Measurements from ENCODE around the gene OCA2.

OCA2 gene

GRCh38 chr15:28103831-28104230, 4.7 kb upstream of the OCA2 start:
- DNase-seq, result no peak

GRCh38 chr15:28101983-28102441, 2.9 kb upstream of the OCA2 start:
- no peak for DNase-seq

DNA sequence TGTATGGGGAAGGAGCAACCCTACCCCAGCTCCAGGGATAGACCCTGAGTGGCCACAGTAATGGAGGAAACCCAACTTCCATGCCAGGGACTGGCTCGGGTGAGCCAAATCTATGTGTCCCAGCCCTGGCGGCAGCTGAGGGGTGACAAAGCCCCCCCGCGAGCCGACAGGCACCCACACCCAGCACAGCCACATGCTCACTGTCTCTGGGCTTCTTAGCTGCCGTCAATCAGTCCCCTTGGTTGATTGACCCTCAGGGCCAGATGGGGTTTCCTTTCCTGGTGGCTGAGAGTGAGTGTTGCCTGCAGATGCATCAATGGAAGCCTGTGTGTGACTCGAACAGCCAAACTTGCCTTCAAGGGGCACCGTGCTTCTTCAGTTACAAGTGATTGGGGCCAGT, 2.1 kb upstream of the OCA2 start:
- no peak for DNase-seq

DNA sequence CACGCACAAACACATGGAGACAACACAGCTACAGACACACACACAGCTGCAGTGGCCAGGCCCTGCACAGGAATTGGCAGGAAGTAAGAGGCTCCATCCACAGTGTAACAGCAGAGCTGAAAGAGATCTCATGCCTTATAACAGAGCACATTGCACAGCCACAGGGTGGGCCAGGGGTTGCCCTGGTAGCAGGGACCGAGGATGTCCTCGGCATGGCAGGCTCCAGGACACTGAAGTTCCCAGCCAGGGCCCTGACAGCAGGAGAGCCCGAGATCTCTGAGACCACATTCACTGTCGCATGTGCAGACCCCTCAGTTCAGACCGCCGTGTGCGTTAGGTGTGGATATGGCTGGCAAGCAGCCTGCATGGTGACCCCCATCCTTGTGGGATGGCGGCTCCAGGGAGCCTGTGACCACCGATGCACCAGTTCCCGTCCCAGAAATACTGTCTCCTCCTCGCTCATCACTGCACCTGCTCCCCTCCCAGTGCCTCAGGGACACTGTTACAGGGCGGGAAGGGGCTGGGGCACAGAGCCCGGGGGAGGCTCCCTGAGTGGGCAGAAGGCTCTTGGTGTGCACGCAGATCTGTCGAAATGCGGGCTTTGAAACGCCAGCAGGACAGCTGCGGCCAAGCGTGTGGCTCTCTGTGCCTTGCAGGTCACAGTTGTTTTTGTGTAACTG, 1.5 kb upstream of the OCA2 start:
- no peak for DNase-seq

DNA sequence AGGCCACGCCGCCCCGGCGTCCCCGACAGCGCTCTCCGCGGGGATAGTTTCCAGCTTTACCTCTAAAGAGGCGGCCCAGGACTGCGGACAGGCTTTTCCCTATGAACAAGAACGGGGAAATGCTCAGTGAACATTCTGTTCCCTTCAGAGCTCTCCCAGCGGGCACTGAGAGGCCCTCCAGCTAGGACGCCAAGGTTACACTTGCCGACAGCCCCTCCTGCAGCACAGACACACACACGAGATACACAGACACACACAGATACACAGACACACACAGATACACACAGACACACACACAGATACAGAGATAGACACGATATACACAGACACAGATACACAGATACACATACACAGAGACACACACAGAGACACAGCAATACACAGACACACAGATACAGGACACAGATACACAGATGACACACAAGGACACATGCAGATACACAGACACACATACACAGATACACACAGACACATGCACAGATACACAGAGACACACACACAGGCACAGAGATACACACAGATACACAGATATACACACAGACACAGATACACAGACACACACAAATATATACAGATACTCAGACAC, 533 bp upstream of the OCA2 start:
- no peak for DNase-seq

GRCh38 chr15:28098360-28098765, 752 bp downstream of the OCA2 start:
- no peak for DNase-seq

GRCh38 chr15:28097656-28098359, 1.3 kb downstream of the OCA2 start:
- no peak for DNase-seq

- no peak for DNase-seq
These were observed 2.3 kb downstream of the OCA2 start for GRCh38 chr15:28096670-28097431.

- DNase-seq, result no peak
These were observed 2.8 kb downstream of the OCA2 start for GRCh38 chr15:28096411-28096669.

DNA sequence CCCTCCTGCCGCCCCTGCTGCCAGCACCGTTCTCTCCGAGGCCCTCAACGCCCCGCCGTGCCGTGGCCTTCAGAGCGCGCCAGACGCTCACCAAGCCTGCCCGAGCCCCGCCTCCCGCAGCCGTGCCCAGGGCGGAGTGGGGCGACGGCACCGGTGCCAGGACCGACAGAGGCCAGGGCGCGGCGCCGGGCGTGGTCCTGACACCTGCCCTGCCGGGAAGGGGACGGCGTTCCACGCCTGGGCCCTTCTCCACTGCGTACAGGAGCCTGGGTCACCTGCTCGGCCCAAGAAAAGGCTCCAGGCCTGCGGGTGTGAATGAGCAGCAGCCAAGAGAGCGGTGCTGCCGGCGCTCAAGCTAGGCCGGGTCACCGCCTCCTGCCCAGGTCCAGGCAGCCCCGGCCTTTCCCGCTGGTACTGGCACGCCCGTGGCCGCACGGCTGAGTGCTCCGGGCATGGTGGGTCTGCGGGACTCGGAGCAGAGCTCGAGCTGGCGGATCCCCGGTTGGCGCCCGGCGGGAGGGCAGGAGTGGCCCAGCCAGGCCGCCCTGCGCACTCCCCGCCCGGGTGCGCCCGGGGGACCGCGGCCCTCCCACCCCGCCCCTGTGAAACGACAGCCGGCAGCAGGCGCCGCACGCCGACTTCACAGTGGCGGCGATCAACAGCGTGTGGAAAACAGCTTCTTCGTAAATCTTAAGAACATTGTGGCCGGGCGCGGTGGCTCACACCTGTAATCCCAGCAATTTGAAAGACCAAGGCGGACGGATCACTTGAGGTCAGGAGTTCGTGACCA, 4.2 kb downstream of the OCA2 start:
- no peak for DNase-seq

GRCh38 chr15:28093752-28094535, 5.2 kb downstream of the OCA2 start:
- no peak for DNase-seq

DNA sequence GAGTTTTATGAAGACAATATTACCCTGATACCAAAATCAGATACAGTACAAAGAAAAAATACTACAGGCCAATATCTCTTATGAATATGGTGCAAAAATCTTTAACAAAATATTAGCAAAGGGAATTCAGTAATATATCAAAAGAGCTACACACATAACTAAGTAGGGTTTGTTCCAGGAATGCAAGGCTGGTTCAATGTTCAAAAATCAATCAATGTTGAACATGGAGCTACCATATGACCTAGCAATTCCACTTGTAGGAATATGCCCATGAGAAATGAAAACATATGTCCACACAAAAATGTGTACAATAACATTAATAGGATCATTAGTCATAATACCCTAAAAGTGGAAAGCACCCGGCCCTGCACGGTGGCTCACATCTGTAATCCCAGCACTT, 7.8 kb downstream of the OCA2 start:
- DNase-seq, result no peak

DNA sequence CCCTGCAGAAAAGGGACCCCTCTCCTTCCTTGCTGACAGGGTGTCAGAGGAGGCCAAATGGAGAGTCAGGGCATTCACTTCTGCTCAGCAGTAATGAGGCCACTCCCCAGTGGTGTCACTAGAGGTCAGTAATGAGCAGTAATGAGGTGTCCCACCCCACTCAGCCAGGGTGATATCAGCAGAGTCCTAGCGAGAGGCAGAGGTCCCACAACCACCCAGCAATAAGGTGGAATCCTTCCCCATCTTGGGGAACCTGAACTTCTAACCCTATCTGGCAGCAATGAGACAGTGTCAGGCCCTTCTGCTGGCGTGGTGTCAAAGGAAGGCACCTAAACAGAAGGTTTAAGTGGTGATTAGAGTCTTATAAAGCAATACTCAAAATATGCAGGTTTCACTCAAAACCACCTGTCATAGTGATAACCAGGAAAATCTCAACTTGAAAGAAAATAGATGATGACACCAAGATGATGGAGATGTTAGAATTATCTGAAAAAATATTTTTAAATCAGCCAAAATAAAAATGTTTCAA, 12.9 kb downstream of the OCA2 start:
- DNase-seq, result no peak

GRCh38 chr15:28085489-28086174, 13.5 kb downstream of the OCA2 start:
- DNase-seq, result no peak

DNA sequence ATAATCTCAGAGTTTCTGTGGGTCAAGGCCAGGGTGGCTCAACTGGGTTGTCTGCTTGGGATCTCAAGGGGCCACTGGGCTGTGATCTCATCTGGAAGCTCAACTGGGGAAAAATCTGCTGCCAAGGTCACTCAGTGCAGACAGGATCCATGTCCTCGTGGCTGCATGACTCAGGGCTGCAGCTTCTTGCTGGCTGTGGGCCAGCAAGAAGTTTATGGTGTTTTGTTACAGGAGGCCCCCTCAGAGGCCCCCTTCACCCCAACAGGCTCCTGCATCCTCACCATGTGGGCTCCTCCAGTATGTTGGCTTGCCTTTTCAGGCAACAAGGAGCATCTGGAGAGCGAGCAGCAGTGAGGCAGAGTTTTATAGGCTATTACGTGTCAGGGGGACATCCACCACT, 14.6 kb downstream of the OCA2 start:
- DNase-seq, result no peak

- no peak for DNase-seq
These were observed 16.0 kb downstream of the OCA2 start for GRCh38 chr15:28082891-28083684.

DNA sequence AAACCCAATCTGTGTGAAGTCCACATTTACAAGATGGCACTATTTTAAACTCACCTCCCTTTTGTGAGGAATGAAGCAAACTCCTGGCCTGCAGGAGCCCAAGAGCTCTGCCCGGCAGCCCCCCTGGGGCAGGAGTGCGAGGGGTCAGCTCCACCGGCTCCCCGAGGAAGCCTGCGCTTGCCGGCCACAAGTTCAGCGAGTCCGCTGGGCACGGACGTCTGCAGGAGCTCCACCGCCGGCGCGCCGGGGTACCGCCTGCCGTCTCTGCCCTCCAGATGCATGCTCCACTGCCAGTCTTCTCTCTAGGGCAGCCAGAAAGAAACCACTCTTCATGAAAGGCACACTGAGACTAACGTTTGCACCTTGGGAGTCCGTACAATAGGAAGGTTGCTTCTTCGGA, 17.5 kb downstream of the OCA2 start:
- no peak for DNase-seq

DNA sequence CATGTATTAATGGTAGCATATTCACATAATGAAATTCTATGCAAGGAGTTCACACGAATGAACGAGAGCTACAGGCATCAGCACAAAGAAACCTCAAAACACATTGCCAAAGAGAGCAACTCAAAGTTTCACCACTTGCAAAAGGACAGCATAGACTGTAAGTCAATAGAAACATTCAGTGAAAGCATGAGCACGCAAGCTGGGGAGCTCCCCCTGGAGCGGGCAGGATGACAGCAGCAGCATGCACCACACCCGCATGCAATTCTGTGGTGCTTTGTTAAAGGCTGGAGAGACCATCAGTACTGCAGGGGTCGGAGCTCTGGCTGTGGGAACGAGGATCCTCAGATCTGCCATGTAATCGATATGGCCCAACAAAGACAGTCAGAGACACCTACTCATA, 18.7 kb downstream of the OCA2 start:
- no peak for DNase-seq

- DNase-seq, result no peak
These were observed 19.7 kb downstream of the OCA2 start for GRCh38 chr15:28079313-28079969.
